T follicular helper cell (primary cell): ENCODE data around the gene CMPK1.

Experiments used
- DNase-seq: peaks from one replicate; pipeline ENCODE4 v3.0.0-alpha.2; 2020; ENCODE audit warnings: low read depth

The CMPK1 gene

DNA sequence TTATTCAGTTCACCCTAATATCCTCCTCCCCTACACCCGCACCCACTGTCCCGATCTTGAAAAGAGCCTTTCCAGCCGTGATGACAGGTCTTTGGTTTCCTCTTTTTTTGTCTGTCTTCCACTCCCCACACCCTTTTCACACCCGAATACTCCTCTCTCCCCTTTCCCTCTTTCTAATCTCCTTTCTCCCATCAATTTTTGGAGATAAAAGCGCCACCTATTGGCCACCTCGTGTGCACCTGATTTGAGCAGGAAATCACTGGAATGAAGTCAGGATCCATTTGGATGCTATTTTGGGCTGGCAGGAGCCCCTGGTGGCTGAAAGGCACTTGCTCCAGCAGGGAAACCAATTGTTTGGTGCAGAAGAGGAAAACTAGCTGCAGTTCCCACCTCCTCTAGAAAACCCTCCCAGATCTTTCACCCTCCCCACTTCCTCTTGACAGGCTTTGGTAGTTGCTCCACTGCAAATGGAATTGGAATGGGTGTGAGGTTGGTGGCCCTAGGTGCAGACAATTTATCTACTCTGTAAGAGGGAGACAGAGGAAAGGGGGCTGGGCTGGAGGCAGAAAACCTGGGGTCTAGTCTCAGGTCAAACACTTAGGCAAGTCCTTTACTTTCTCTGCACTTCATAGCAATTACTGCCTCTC is 90.9 kb downstream of the CMPK1 start:
- no peak for DNase-seq
